ENCODE data around the gene POU5F1.

POU5F1 gene

GRCh38 chr6:31138982-31139381 is 31.5 kb downstream of the POU5F1 start, which contains the start of gene PSORS1C2:
TSS of gene PSORS1C2 (minus strand) at chr6:31139066. CDS start at chr6:31139026, 40 bp downstream.
- no peak for DNase-seq

GRCh38 chr6:31135710-31136109 is 34.8 kb downstream of the POU5F1 start:
- DNase-seq = no peak

- no peak for DNase-seq
Measured at GRCh38 chr6:31132806-31133205, 37.7 kb downstream of the POU5F1 start.

GRCh38 chr6:31131595-31131994 is 38.9 kb downstream of the POU5F1 start:
- DNase-seq = no peak

GRCh38 chr6:31130751-31131150 is 39.7 kb downstream of the POU5F1 start:
- DNase-seq = no peak

- DNase-seq = no peak
Measured at GRCh38 chr6:31129130-31129529, 41.4 kb downstream of the POU5F1 start.

- DNase-seq = peak in 1 of 2 donors; percentile 26
Measured at GRCh38 chr6:31128093-31128676, 42.3 kb downstream of the POU5F1 start.

GRCh38 chr6:31126396-31127175 is 43.9 kb downstream of the POU5F1 start:
- no peak for DNase-seq

GRCh38 chr6:31125586-31126363 is 44.7 kb downstream of the POU5F1 start:
- no peak for DNase-seq

GRCh38 chr6:31125162-31125561 is 45.3 kb downstream of the POU5F1 start:
- no peak for DNase-seq

GRCh38 chr6:31122791-31123706 is 47.4 kb downstream of the POU5F1 start:
- peak in 1 of 2 donors; percentile 36 for DNase-seq

GRCh38 chr6:31121131-31121790 is 49.2 kb downstream of the POU5F1 start:
- no peak for DNase-seq

GRCh38 chr6:31120151-31120915 is 50.1 kb downstream of the POU5F1 start, which contains the start of gene CDSN:
TSS of gene CDSN (minus strand) at chr6:31120446. CDS start at chr6:31120419, 27 bp downstream.
- no peak for DNase-seq

GRCh38 chr6:31118178-31118577 is 52.3 kb downstream of the POU5F1 start:
- no peak for DNase-seq

- DNase-seq = no peak
Measured at GRCh38 chr6:31116661-31117385, 53.7 kb downstream of the POU5F1 start.

- DNase-seq = no peak
Measured at GRCh38 chr6:31115941-31116560, 54.4 kb downstream of the POU5F1 start.

- DNase-seq = peak in 1 of 2 donors; percentile 11
Measured at GRCh38 chr6:31114970-31115849, 55.3 kb downstream of the POU5F1 start.

- DNase-seq = peak in 1 of 2 donors; percentile 55
Measured at GRCh38 chr6:31114541-31114878, 56.0 kb downstream of the POU5F1 start, which contains the start of gene PSORS1C1. TSS of gene PSORS1C1 (plus strand) at chr6:31114800. CDS start at chr6:31129633, 14,833 bp downstream.
